Motor neuron (in vitro differentiated cells): ENCODE results near the gene TRIM28. TPM values are rescaled to one million over a fixed set of nuclear protein-coding genes. Genes with fewer than 3 reads are reported as not detected.

Experiments used
- ATAC-seq, 8 experiments: fragments of 200-7000 bp; cut with Tn5 transposase; replicated peaks in 6 of 8; 2 replicates each; pipeline ENCODE4 v1.8.0; 2021; ENCODE audit warnings: mild to moderate bottlenecking in 8 of 8, moderate library complexity in 8 of 8
- H3K27ac ChIP-seq, 2 donors: fragments of 250-450 bp; sonication (Bioruptor Pico); 2 replicates each; pipeline ENCODE4 v1.9.0; 2021; ENCODE audit warnings: antibody characterized with exemption in 2 of 2, mild to moderate bottlenecking in 2 of 2, moderate library complexity in 1 of 2
- H3K4me1 ChIP-seq, 2 donors: fragments of 250-450 bp; sonication (Bioruptor Pico); replicated peaks in 1 of 2; 2 replicates each; pipeline ENCODE4 v1.6.1; 2021; ENCODE audit warnings: antibody characterized with exemption in 2 of 2, mild to moderate bottlenecking in 2 of 2, moderate library complexity in 1 of 2
- H3K4me3 ChIP-seq, 5 donors: fragments of 250-450 bp; sonication (Bioruptor Pico); 2 replicates each; pipeline ENCODE4 v1.9.0; 2021; ENCODE audit warnings: antibody characterized with exemption in 5 of 5, mild to moderate bottlenecking in 5 of 5, moderate library complexity in 4 of 5
- WGBS, 10 experiments: fragments of 450-650 bp; shearing (Covaris generic); methylation state at CpG; one replicate each; pipeline ENCODE4 v1.0.0; 2022; 5-methylcytosine and 5-hydroxymethylcytosine counted together
- in situ Hi-C, 9 experiments: fragments of 400-800 bp; cut with MboI; loops; one replicate each; pipeline ENCODE4 v1.15.0; 2021; ENCODE audit warnings: low sequenced_read_pairs in 9 of 9, low pct_unique_long_range_greater_than_20kb in 2 of 9; ENCODE audit not compliant: unreplicated experiment in 9 of 9
- total RNA-seq, 8 experiments: library from RNA; unstranded; fragments of 300-600 nt; gene quantifications; 2 replicates each; pipeline versions ENCODE4 v1.2.3 to v1.2.4, GENCODE V29; 2022

TRIM28 gene
- total RNA-seq, 8 experiments from 2014 or later: 195 to 521 (median 274) TPM

DNA sequence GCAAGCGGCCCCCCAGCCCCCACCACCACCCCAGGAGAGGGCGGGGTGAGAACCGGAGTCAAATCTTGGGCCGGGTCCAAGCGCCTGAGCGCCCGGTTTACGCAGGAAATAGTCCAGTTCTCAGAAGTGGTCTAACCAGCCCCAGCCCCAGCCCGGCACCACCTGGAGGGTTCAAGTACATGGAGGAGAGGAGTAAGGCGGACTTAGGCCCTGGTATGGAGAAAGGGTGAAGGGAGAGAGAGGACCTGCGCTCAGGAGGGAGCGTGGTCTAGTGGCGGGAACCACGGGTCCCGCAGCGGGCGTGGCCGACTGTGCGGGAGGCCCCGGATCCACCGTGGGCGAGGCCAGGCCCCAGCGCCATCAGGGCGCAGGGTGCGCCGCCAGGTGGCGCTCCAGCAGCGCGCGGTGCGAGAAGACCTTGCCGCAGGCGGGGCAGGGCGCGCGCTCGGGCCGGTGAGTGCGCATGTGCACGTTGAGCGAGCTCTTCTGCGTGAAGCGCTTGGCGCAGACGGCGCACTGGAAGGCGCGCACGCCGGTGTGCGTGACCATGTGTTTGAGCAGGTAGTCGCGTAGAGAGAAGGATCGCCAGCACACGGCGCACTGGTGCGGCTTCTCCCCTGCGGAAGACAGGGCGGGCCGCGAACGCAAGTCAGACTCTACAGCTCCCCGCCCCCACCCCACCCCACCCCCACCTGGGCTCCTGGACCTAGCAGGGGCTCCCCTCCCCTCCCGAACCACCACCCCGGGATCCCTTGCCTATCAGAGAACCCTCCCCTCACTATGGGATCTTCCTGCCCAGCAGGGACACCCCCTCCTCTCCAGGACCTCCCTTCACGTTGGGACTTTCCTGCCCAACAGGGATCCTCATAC, 29.9 kb upstream of the TRIM28 start:
- in situ Hi-C loops: no loop called here
- peak; percentile 80 to 85 (median 82) for ATAC-seq
- H3K4me1 ChIP-seq: peaks cover 9 to 17% of the 10 kb centered on the region in 2 donors
- H3K4me3 ChIP-seq: peak overlapping the region; percentile 9 to 37 (median 27)
- WGBS, 10 experiments: 0 to 40% (median 14%) methylated on average over 1 to 19 of the region's 66 CpGs; no CpG with 5 or more reads in 3 of the 10 experiments
- H3K27ac ChIP-seq: peak overlapping the region; percentile 61 to 72

DNA sequence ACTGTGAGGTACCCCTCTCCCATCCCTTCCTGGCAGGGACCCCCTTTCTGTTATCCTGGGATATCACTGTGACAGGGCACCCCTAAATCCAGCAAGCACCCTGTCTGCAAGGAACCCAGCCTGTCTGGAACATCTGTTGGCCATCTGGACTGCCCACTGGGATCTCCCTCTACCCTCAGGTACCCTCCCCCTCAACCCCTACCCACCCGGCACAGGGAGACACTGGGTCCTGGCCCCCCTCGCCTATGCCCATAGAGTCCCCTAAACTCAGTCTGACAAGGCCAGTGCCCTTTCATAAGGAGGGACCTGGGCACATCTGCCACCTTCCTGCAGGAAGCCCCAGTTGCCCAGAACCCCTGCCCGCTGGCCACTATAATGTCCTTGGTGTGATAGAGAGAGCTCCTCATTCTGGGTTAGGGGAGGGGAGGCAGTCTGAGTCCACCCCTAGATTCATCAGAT, 29.3 kb upstream of the TRIM28 start:
- in situ Hi-C loops: no loop called here
- peak overlapping the region; percentile 6 to 72 for H3K27ac ChIP-seq
- no peak for ATAC-seq
- H3K4me1 ChIP-seq: peaks cover 9 to 17% of the 10 kb centered on the region in 2 donors
- peak overlapping the region in 4 of 5 donors; percentile 16 to 37 (median 30) for H3K4me3 ChIP-seq
- WGBS, 10 experiments: 100% methylated on average over 1 of the region's 3 CpGs; no CpG with 5 or more reads in 8 of the 10 experiments

DNA sequence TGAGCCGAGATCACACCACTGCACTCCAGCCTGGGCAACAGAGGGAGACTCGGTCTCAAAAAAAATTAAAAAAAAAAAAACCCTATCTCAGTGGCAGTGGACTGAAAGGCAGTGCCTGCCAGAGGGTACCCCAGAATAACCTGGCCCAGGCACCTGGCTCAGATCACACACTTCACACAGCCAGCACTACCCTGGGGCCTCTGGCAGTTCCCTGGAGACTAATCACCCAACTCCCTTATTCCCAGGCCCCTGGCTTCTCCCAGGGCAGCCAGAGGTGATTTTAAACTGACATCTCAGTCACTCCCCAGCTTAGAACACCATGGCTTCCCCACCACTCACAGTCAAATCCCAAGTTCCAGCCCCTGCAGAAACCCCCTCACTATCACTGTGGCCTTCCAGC, 28.6 kb upstream of the TRIM28 start:
- Histone ChIP-seq H3K4me3 (no peak overlapping the region), H3K4me1 (peaks cover 9 to 17% of the 10 kb centered on the region in 2 donors), H3K27ac (no peak overlapping the region)
- in situ Hi-C loops: no loop called here
- no peak for ATAC-seq
- 100% methylated on average over 2 of the region's 2 CpGs; no CpG with 5 or more reads in 9 of the 10 experiments for WGBS, 10 experiments

DNA sequence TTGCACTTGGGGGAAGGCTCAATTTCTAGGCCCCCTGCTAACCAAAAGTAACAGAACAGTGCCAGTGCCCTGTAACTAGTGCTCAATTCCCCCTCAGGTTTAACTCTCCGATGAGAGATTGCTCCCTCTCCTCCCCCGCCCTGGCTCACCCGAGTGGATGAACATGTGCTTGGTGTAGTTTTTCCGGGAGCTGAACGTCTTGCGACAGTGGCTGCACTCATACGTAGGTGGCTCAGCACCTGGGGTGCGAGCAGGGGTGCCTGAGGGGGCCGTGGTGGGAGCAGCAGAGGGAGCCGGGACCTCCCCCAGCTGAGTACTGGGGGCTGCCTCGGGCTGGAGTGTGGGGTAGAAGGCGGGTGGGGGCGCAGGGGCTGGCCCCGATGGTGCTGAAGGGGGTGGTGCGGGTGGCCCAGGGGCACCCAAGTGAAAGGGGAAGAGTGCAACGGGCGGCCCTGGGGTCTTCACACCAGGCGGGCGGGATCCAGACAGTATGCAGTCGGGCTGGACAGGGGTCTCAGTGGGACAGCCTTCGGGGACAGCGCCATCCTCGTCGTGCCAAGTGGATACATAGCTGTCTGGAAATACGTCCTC, 27.5 kb upstream of the TRIM28 start:
- no peak overlapping the region for H3K27ac ChIP-seq
- 73 to 100% methylated on average over 3 to 4 of the region's 25 CpGs; no CpG with 5 or more reads in 8 of the 10 experiments for WGBS, 10 experiments
- in situ Hi-C loops: no loop called here
- ATAC-seq: no peak
- H3K4me3 ChIP-seq: no peak overlapping the region
- peaks cover 12 to 21% of the 10 kb centered on the region in 2 donors for H3K4me1 ChIP-seq

DNA sequence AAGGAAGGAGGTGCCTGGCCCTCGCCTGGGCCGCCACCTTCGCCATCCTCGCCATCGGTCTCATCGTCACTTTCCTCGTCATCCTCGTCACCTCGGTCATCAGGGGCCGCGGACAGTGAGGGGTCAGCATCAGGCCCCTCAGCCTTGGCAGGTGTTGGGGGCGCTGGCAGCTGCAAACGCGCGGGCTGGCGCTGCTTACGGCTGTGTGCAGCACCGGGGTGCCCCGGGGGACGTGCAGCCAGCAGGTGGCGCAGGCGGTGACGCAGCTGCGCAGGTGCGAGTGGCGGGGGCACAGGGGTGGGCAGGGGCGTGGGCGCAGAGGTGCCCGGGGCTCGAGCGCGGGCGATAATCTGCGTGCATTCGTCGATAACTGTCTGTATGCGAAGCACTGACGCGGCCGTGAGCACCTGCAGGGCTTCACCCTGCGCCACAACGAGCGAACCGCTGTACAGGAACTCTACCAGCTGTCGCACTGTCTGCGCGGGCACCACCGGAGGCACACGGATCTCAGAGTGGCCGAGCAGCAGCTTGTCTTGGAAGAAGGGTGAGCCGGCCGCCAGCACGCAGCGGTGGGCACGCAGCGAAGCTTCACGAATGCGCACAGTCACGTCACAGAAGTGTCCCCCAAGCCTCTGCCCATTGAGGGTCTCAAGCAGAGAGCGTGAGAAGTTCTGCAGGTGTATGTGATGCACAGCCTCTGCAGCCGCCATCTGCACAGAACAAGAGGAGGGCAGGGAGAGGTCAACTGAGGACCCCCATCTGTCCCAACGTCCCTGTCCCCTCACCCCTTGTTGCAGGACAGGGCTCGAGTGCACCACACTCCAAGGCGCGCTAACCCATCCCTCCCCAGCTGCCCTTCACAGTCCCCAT, 26.7 kb upstream of the TRIM28 start:
- ATAC-seq: no peak
- Histone ChIP-seq H3K4me1 (peaks cover 12 to 21% of the 10 kb centered on the region in 2 donors), H3K4me3 (no peak overlapping the region), H3K27ac (no peak overlapping the region)
- in situ Hi-C loops: no loop called here
- 100% methylated on average over 5 of the region's 65 CpGs; no CpG with 5 or more reads in 9 of the 10 experiments for WGBS, 10 experiments

DNA sequence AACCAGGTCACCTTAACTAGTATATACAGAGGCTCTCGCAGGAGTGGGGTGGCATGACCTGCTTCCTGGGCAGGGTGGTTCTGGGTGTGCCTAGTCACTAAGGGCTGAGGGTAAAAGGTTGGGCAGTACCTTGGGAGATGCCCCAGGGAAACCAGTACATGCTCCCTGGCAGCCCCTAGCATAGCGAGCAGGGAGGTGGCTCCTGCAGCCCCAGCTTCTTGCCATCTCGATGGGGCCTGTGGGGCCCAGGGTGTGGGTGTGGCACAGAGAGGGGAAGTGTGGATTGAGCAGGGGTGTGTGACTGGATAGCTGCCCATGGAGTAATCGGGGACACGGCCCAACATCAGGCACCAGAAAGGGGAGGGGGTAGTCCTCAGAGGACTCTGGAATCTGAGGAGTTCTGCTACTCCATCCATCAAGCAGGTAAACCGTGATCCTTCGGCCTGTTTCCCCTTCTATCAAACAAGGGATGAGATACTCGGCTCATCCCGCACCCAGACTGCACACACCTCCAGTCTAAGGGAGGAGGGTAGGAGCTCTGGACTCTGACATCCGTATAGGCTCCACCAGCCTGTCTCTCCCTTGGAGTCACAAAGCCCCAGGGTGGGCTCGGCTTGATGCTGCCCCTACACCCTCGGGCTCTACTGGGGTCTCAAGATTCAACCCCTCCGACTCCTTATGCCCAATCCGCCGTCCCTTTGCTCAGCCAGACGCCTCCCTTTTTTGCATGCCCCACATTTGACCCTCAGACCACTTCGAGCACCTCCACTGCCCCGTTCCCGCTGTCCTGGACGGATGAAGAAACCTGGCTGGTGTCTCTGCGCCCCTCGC, 25.4 kb upstream of the TRIM28 start:
- in situ Hi-C loops: no loop called here
- H3K4me3 ChIP-seq: peak overlapping the region; percentile 53 to 83 (median 66)
- WGBS, 10 experiments: 0 to 65% (median 20%) methylated on average over 1 to 8 of the region's 22 CpGs; no CpG with 5 or more reads in 5 of the 10 experiments
- no peak for ATAC-seq
- H3K4me1 ChIP-seq: peaks cover 11 to 20% of the 10 kb centered on the region in 2 donors
- peak overlapping the region; percentile 92 to 94 for H3K27ac ChIP-seq

DNA sequence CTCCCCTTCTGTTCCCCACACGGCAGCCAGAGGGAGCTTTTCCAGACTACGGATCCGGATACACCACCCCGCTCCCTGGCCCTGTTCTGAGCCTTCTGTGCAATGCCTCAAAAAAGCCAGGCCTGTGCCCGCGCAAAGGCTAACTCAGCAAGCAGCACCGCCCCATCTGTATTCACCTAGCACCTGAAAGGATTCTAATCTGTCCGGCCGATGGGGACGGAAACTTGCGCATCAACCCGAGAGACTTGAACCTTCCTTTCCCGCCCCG, 24.8 kb upstream of the TRIM28 start:
- in situ Hi-C loops: no loop called here
- ATAC-seq: peak; percentile 10 to 46 (median 30)
- peak overlapping the region; percentile 92 to 94 for H3K27ac ChIP-seq
- peaks cover 7 to 17% of the 10 kb centered on the region in 2 donors for H3K4me1 ChIP-seq
- WGBS, 10 experiments: 0 to 4% (median 0%) methylated on average over 1 to 5 of the region's 14 CpGs; no CpG with 5 or more reads in 7 of the 10 experiments
- peak overlapping the region; percentile 53 to 83 (median 66) for H3K4me3 ChIP-seq

DNA sequence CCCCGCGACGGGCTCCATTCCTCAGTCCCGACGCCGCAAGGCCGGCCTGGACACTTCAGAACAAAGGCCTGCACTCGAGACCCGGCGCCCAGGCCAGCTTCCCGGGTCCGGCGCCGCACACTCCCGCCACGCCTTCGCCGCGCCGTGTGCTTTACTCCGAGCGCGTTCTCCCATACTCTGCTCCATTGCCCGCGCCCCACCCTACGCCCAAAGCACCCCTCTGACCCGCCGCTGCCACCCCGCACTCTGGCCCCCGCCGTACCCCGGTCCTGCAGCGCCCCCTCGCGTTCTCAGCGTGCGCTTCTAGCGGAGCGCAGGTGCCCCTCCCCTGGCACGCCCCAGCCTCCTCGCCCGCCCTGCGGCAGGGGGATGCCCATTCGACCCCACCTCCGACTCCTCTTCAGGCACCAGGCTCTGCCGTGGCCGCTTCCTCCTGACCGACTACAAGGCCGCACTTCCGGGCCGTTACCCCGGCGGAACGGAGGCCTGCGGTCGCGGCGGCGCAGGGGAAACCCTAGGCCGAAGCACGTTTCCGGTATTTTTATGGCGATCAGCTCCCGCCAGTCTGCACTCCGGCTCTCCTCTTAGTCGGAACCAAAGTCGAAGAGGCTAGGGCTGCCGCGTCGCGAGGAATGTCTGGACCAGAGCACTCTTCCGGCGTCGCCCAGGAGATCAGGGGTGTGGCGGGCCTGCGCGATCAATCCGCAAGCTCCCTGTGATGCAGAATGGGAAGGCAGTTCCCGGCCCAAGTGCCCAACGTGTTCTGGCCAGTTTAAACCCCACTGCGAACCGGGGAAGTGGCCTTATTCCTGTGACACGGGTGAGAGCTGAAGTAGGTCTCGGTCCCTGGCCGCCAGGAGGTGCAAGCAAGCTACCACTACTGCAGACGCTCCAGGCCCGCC, 24.3 kb upstream of the TRIM28 start, which contains the start of gene ZBTB45:
Gene ZBTB45 (minus strand): TSS at position 456 of the 902 bp plus-strand sequence. CDS start 2,137 bp downstream, outside the sequence.
- WGBS, 10 experiments: no CpG with 5 or more reads among the region's 87 CpGs
- in situ Hi-C loops: no loop called here
- Histone ChIP-seq H3K27ac (peak within 1 kb of the TSS; percentile 92 to 94), H3K4me1 (peaks cover 7 to 14% of the 10 kb centered on the region in 2 donors), H3K4me3 (peak within 1 kb of the TSS; percentile 53 to 83 (median 66))
- ATAC-seq: peak; percentile 80 to 88 (median 85)

DNA sequence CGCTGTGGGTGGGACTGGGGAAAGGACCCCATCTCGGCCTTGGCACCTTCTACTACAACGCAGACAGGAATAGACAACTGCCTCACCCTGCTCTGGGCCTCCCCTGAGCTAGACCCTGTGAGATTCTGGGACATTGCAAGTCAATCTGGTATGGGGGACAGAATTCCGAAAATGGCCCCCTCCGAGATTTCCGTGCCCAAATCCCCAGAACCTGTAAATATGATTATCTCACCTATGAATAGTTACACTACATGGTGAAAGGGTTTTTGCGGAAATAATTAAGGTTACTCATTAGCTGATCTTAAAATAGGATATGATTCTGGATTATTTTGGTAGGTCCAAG, 23.6 kb upstream of the TRIM28 start:
- H3K27ac ChIP-seq: peak overlapping the region; percentile 92 to 94
- peak overlapping the region; percentile 53 to 83 (median 66) for H3K4me3 ChIP-seq
- 0 to 38% (median 13%) methylated on average over 1 to 3 of the region's 7 CpGs; no CpG with 5 or more reads in 2 of the 10 experiments for WGBS, 10 experiments
- peaks cover 7 to 12% of the 10 kb centered on the region in 2 donors for H3K4me1 ChIP-seq
- in situ Hi-C loops: no loop called here
- no peak for ATAC-seq

DNA sequence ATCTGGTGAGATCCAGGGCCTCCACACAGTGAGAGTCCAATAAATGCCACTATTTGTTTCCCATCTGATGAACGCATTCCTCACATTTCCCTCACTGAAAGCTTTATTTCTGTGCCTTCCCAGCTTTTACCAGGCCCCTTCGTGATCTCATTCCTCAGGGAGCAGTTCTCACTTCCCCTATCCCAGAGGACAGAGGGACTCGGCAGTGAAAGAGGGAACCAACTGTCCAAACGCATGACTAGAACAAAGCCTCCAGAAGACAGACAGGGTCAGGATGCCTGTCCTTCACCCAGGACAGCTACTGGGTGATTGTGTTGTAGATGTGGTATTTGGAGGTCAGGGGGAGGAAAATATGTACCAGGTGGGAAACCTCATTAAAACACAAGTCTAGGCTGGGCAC, 22.2 kb upstream of the TRIM28 start:
- in situ Hi-C loops: no loop called here
- H3K4me1 ChIP-seq: peaks cover 7 to 12% of the 10 kb centered on the region in 2 donors
- no peak overlapping the region for H3K27ac ChIP-seq
- ATAC-seq: no peak
- 67 to 100% (median 80%) methylated on average over 1 to 3 of the region's 4 CpGs; no CpG with 5 or more reads in 4 of the 10 experiments for WGBS, 10 experiments
- H3K4me3 ChIP-seq: no peak overlapping the region

DNA sequence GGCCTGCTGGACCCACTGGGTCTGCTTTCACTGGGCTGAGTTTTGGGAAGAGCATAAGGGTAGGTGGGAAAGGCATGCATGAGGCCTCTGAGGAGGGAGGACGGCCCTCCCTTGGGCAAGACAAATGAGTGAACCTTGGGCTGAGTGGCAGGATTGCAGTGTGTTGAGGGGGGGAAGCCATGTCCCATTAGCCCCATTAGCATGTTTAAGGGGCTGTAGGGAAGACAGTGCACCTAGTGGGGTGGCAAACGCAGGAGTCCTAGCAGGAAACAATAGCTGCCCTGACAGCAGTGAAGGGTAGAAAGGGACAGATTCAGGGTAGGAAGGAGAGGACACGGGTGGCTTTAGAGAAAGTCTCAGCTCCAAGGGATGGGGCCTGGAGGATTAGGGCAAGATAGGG, 21.2 kb upstream of the TRIM28 start:
- 20 to 100% (median 56%) methylated on average over 1 to 3 of the region's 3 CpGs; no CpG with 5 or more reads in 2 of the 10 experiments for WGBS, 10 experiments
- in situ Hi-C loops: no loop called here
- H3K4me3 ChIP-seq: no peak overlapping the region
- no peak for ATAC-seq
- peaks cover 7 to 10% of the 10 kb centered on the region in 2 donors for H3K4me1 ChIP-seq
- H3K27ac ChIP-seq: no peak overlapping the region
